Superior temporal gyrus (tissue), 1 donor: ENCODE measurements around the gene SATB2.

Experiments used
- DNase-seq: peaks from one replicate; pipeline ENCODE4 v3.0.0-alpha.2; 2016; ENCODE audit errors: extremely low spot score

The SATB2 gene

DNA sequence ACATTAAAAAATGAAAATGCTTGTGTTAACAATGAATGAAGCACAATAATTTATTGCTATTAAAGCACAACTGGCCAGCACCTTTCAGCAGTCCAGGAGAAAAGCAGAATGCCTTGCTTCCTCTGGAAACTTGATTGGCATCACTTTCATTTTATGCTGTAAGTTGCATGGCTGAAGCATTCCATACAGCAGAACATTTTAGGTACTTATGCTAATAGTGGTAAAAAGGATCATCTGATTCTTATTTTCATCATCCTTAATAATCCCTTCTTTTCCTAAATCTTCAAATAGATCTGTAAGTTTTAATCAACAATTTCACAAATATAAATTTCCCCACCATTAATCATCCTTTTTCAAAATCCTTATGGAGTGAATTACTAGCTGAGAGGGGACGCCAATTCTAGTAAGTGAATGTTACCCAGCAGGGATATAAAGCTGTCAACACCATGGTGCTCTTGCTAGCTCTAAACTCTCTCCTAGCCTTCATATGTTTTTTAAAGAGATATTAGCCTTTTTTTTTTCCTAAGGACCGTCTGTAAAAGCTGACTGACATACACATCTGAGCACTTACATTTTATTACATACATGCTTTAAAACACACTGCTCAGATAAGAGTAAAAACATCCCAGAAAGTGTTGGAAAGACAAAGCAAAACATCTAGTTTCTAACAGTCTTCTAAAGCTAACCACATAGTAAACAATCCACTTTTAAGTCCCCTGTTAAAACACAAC is 5.3 kb downstream of the SATB2 start:
- no peak for DNase-seq

GRCh38 chr2:199449956-199450355 is 7.8 kb downstream of the SATB2 start:
- no peak for DNase-seq

DNA sequence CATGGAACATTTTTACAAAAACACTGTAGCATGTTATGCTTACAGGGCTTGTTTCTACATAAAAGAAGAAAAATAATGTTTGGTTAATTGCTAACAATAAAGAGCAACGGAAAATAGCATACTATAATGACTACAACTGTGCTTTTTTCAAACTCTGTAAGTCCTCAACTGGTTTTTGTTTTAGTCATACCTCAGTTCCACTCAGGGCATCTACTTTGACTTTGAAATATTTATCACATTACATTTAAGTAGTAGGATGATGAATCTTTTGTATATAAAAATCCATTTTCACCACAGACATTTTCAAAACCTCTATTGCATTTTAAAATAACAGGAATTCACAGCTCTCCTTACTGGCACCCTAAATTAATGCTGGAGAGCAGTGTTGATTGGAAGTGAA is 8.3 kb downstream of the SATB2 start:
- no peak for DNase-seq

DNA sequence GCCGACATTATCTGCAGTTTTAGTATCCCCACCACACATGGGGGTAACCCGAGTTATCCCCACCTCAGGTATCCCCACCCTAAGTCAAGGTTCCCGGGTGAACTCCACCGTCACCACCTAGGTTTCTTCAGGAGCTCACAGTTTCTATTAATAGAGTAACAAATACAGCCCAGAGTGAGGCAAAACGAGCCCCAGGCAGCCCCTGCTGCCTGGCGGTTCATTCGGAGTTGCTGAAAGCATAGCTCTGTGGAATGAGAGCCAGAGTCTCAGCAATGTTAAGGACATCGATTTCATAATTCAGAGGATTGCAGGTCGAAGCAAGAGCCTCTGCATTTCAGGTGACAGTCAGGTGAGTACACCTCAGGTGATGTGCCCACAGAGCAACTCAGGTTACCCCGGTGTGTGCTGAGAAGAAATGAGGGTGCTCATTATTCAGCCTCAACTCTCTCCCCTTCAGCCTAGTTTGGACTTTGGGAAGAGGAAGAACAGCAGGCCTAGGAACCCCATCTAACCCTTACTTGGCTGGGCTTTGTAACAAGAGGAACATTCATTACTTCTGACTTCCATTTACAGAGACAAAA is 10.7 kb downstream of the SATB2 start:
- no peak for DNase-seq

GRCh38 chr2:199444749-199445148 is 13.0 kb downstream of the SATB2 start:
- no peak for DNase-seq

- DNase-seq, result no peak
Measured at GRCh38 chr2:199443589-199444130, 14.1 kb downstream of the SATB2 start.

- DNase-seq, result no peak
Measured at GRCh38 chr2:199442173-199442572, 15.6 kb downstream of the SATB2 start.

GRCh38 chr2:199441759-199442158 is 16.0 kb downstream of the SATB2 start:
- DNase-seq, result no peak

DNA sequence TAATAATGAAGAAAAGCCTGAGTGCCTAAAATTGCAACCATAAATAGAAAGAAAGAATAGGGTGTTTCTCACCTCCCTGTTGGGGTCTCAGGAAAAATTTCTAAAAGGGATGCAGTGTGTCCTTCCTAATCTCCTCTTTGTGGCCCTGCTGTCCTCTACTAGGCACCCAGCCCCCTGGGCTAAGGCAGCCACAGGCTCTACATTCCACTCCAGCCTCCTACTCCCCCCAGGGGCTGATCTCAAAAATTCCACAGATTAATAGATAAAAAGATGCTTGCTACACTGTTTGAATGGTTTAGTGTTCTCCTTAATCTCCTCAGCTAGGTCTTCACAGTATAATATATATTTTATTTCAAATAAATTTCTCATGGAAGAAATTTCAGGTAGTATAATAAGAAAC is 17.6 kb downstream of the SATB2 start:
- DNase-seq, result no peak

DNA sequence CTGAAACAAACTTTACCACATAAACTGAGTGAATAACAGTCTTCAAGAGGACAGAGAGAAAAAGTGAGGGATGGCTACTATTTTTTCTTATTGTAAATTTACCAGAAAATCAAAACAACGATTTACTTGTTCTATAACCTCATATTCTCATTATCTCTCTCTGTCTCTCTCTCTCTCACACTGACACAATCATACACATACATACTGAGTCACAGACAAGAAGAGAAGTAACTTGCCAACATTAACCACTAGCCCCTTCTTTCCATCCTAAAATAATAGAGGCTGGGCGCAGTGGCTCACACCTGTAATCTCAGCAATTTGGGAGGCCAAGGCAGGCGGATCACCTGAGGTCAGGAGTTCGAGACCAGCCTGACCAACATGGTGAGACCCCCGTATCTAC is 18.2 kb downstream of the SATB2 start:
- DNase-seq, result no peak

DNA sequence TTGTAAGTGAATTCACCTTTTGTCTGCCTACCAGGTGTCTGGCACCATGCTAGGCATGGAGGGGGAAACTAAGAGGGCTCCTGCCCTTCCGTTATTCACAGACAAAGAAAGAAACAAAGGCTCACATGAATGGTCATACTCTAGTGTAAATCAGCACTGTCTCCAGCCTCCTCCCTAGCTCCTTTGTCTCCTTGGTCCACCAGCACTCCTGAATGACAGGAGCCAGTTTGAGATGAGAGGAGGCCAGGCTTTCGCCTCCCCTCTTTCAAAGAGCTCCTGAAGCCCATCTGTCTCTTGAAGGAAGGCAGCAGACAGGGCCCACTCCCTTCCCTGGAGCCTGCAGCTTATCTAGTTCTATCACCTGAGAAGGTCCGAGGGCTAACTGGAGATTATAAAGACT is 18.7 kb downstream of the SATB2 start:
- no peak for DNase-seq

GRCh38 chr2:199434555-199434954 is 23.2 kb downstream of the SATB2 start:
- no peak for DNase-seq

DNA sequence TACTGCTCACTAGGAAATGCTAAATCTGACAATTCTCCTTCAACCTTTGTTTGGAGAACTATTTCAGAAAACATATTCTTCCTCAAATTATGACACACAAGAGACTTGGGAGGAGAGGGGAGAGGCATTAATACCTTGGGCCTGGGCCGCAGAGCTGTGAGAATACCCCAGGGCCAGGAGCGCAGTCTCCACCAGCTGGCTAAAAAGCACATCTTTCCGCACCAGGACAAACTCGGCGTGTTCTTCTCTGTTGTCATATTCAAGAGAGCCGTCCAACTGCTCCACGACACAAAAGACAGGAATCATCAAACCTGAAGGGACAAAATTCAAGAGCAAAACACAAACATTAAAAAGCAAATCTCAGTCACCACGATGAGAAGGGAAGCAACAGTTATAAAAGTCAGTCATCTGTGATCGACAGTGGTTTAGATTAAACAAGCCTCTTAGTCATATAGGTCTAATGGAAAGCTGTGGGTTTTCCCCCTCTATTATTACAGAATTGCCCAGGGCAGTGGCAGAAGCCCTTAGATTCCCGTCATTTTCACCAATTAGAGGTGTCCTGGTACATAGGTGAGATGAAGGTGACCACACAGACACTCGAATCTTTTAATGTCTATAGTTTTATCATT is 24.4 kb downstream of the SATB2 start:
- no peak for DNase-seq

DNA sequence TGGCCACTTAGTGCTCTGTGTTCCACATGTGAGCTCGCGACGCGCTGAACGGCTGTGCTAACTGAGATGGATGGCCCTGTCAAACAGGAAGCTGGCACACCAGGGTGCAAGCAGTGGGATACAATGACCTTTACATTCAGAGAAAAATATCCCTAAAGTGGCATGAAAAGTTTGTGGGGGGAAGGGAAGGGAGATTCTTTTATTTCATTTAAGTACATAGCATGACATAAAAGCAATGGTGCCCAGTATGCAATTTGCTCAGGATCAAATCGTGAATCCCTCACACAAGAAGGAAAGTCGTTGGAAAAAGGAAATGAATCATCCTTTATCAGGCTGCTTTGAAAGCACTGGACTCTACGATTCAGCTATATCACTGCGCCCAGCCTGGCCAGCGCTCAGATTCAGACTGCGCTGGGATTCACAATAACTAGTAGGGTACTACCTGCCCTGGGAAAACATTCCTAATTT is 26.0 kb downstream of the SATB2 start:
- no peak for DNase-seq

GRCh38 chr2:199430214-199430613 is 27.5 kb downstream of the SATB2 start:
- DNase-seq, result no peak

GRCh38 chr2:199428291-199428690 is 29.4 kb downstream of the SATB2 start:
- no peak for DNase-seq

DNA sequence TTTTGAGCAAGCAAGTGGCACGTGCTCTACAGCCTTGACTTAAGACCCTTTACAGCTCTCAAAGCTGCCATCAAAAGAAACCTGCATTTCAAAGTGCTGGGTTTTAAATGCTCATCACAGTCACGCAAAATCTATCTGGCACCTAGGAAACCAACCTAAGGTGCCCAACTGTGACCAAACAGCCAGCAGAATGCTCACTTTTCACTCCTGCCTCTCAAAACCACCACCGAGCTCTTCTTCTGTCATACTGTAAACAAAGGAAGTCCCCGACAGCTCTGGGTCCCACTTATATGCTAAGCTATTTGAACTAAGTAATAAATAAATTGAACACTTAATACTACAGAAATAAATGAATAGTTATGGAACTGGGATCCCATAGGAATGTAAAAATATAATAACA is 33.6 kb downstream of the SATB2 start:
- DNase-seq, result no peak

GRCh38 chr2:199419428-199419827 is 38.3 kb downstream of the SATB2 start:
- DNase-seq, result no peak

GRCh38 chr2:199414465-199414864 is 43.3 kb downstream of the SATB2 start:
- DNase-seq, result no peak

- DNase-seq, result no peak
Measured at GRCh38 chr2:199414001-199414400, 43.7 kb downstream of the SATB2 start.

DNA sequence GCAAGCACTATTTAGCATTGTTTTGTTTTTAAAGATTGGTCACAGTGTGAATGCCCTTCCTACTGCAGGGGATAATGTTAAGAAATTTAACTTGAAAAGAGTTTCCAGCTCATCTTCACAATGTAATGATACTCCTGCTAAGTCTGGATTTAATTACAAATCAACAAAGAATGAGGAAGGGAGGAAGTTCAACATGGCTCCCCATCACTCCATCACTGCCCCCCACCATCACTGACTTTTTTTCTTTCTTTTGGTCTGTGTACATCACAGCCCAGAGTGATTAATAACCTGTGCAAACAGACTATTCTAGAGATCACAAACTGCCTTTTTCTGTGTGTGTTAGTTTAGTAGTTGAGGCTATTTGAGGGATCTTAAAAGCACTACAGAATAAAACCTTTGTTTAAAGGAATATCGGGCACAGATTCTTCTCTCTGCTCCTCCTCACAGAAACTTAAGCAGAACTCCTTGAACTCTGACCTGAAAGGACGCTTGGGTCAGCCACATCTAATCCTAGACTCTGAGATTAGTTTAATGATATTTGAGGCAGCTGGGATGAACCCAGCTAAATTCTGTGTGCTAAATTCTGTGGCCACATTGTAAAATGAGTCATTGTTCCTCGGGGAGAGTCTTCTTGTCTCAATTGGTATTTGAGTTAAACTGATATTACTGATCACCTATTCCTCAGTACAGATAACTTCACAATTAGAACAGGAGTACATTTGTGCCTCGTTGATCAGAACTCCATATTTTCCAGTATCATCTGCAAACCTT is 47.8 kb downstream of the SATB2 start:
- DNase-seq, result no peak

GRCh38 chr2:199407421-199407820 is 50.3 kb downstream of the SATB2 start:
- DNase-seq, result no peak
